ENCODE data around the gene TLE6. TPM values are rescaled to one million over a fixed set of nuclear protein-coding genes. Genes with fewer than 3 reads are reported as not detected.

The TLE6 gene
- total and polyA plus RNA-seq, 2 donors (not counting 3 experiments of a cell fraction or from before 2014, with no cell fraction given): 1.6 to 1.9 TPM

GRCh38 chr19:3007975-3008374, 30.6 kb downstream of the TLE6 start:
- TF ChIP-seq CTCF (IDR thresholded peaks at IDR 0.05; ENCODE audit: extremely low read depth in 1 of 2, insufficient read depth in 1 of 2, low read depth in 1 of 2, low read length in 2 of 2): no peak
- TF ChIP-seq GATA2 (IDR thresholded peaks at IDR 0.05; ENCODE audit: insufficient read depth, insufficient read length, low read depth, low read length): no peak
- TF ChIP-seq JUN (IDR thresholded peaks at IDR 0.05; ENCODE audit: borderline replicate concordance, insufficient read depth, insufficient read length, low read depth): no peak
- Histone ChIP-seq H3K9me3 (replicated peaks; ENCODE audit: control insufficient read depth, insufficient read depth, low read length) (no peaks in the 10 kb centered on the region), H3K27ac (ENCODE audit: insufficient read depth, low read depth, low read length) (no peak overlapping the region), H3K9ac (replicated peaks; ENCODE audit: extremely low read depth, insufficient read depth, low read length) (no peak overlapping the region), H3K4me3 (replicated peaks in 1 of 3; ENCODE audit: insufficient read depth in 1 of 3, low read depth in 1 of 3, low read length in 3 of 3) (no peak overlapping the region), H3K79me2 (ENCODE audit: control insufficient read depth, insufficient read depth, low read length) (no peaks in the 10 kb centered on the region), H3K9me1 (replicated peaks; ENCODE audit: control insufficient read depth, extremely low read depth, insufficient read depth, low read length) (no peaks in the 10 kb centered on the region), H3K4me2 (ENCODE audit: insufficient read depth, low read length) (no peak overlapping the region), H3K36me3 (ENCODE audit: control insufficient read depth in 2 of 2, extremely low read depth in 1 of 2, insufficient read depth in 2 of 2, low read length in 2 of 2) (peaks cover 0 to 35% of the 10 kb centered on the region in 2 experiments), H3K27me3 (ENCODE audit: control insufficient read depth in 2 of 2, insufficient read depth in 2 of 2, low read length in 2 of 2) (no peaks in the 10 kb centered on the region), H2AFZ (ENCODE audit: low read depth, low read length) (no peak overlapping the region), H4K20me1 (replicated peaks; ENCODE audit: control insufficient read depth, extremely low read depth, insufficient read depth, low read length) (no peaks in the 10 kb centered on the region), H3K4me1 (ENCODE audit: control insufficient read depth, extremely low read depth, insufficient read depth, low read length) (no peaks in the 10 kb centered on the region)
- intact Hi-C loops (cut with micrococcal nuclease): no loop called here
- DNase-seq (ENCODE audit: low read depth, low spot score) (no peak), FAIRE-seq (no peak)
- dilution Hi-C loops (cut with MboI; ENCODE audit: extremely low pct_ligation_motif_present, low sequenced_read_pairs): no loop called here
- ChIA-PET CTCF (no interaction called here), POLR2A (no interaction called here)
- no TSS peak for BruUV-seq (replicated peaks)

- Histone ChIP-seq H3K9ac (replicated peaks; ENCODE audit: extremely low read depth, insufficient read depth, low read length) (no peak overlapping the region), H3K4me3 (replicated peaks in 1 of 3; ENCODE audit: insufficient read depth in 1 of 3, low read depth in 1 of 3, low read length in 3 of 3) (no peak overlapping the region), H3K79me2 (ENCODE audit: control insufficient read depth, insufficient read depth, low read length) (no peaks in the 10 kb centered on the region), H3K9me3 (replicated peaks; ENCODE audit: control insufficient read depth, insufficient read depth, low read length) (no peaks in the 10 kb centered on the region), H3K27ac (ENCODE audit: insufficient read depth, low read depth, low read length) (no peak overlapping the region), H3K9me1 (replicated peaks; ENCODE audit: control insufficient read depth, extremely low read depth, insufficient read depth, low read length) (no peaks in the 10 kb centered on the region), H3K4me2 (ENCODE audit: insufficient read depth, low read length) (no peak overlapping the region), H2AFZ (ENCODE audit: low read depth, low read length) (no peak overlapping the region), H3K36me3 (ENCODE audit: control insufficient read depth in 2 of 2, extremely low read depth in 1 of 2, insufficient read depth in 2 of 2, low read length in 2 of 2) (peaks cover 0 to 39% of the 10 kb centered on the region in 2 experiments), H3K27me3 (ENCODE audit: control insufficient read depth in 2 of 2, insufficient read depth in 2 of 2, low read length in 2 of 2) (no peaks in the 10 kb centered on the region), H4K20me1 (replicated peaks; ENCODE audit: control insufficient read depth, extremely low read depth, insufficient read depth, low read length) (no peaks in the 10 kb centered on the region), H3K4me1 (ENCODE audit: control insufficient read depth, extremely low read depth, insufficient read depth, low read length) (no peaks in the 10 kb centered on the region)
- dilution Hi-C loops (cut with MboI; ENCODE audit: extremely low pct_ligation_motif_present, low sequenced_read_pairs): no loop called here
- ChIA-PET CTCF (no interaction called here), POLR2A (no interaction called here)
- no TSS peak for BruUV-seq (replicated peaks)
- intact Hi-C loops (cut with micrococcal nuclease): no loop called here
- DNase-seq (ENCODE audit: low read depth, low spot score): no peak
- FAIRE-seq: no peak
- TF ChIP-seq MYC (IDR thresholded peaks at IDR 0.05; ENCODE audit: low read depth, low read length): no peak
- no peak for TF ChIP-seq MAX (IDR thresholded peaks at IDR 0.05; ENCODE audit: insufficient read depth, insufficient read length)
- no peak for TF ChIP-seq POLR2AphosphoS5 (IDR thresholded peaks at IDR 0.05; ENCODE audit: insufficient read depth, low read depth, low read length)
- TF ChIP-seq JUN (IDR thresholded peaks at IDR 0.05; ENCODE audit: borderline replicate concordance, insufficient read depth, insufficient read length, low read depth): no peak
- no peak for TF ChIP-seq POLR2A (IDR thresholded peaks at IDR 0.05; ENCODE audit: low read depth, low read length)
- no peak for TF ChIP-seq EZH2 (IDR thresholded peaks at IDR 0.05; ENCODE audit: borderline replicate concordance, low read depth, low read length, severe bottlenecking)
- no peak for TF ChIP-seq GATA2 (IDR thresholded peaks at IDR 0.05; ENCODE audit: insufficient read depth, insufficient read length, low read depth, low read length)
- TF ChIP-seq FOS (IDR thresholded peaks at IDR 0.05; ENCODE audit: borderline replicate concordance, insufficient read depth, low read length): no peak
- no peak for TF ChIP-seq CTCF (IDR thresholded peaks at IDR 0.05; ENCODE audit: extremely low read depth in 1 of 2, insufficient read depth in 1 of 2, low read depth in 1 of 2, low read length in 2 of 2)
Measured at GRCh38 chr19:3008994-3009393, 31.6 kb downstream of the TLE6 start.

Data from endothelial cell of umbilical vein (primary cell).